Stimulated activated CD8-positive, alpha-beta memory T cell treated with anti-CD3 and anti-CD28 coated beads, Interleukin-15, amount 100 ng/mL, for 1 hour (primary cell): ENCODE data around the gene IFT27.

Experiments used
- DNase-seq: peaks from one replicate; pipeline ENCODE4 v3.0.0-alpha.2; 2020; ENCODE audit warnings: low read depth

The IFT27 gene

GRCh38 chr22:36775964-36776669 lies at the start of gene IFT27:
Gene IFT27, minus strand, starts transcription at chr22:36776119. Its CDS starts 412 bp downstream, at chr22:36775707.
- peak; percentile 94 for DNase-seq

GRCh38 chr22:36824655-36825054 lies 48.7 kb upstream of the IFT27 start:
- DNase-seq, result no peak

DNA sequence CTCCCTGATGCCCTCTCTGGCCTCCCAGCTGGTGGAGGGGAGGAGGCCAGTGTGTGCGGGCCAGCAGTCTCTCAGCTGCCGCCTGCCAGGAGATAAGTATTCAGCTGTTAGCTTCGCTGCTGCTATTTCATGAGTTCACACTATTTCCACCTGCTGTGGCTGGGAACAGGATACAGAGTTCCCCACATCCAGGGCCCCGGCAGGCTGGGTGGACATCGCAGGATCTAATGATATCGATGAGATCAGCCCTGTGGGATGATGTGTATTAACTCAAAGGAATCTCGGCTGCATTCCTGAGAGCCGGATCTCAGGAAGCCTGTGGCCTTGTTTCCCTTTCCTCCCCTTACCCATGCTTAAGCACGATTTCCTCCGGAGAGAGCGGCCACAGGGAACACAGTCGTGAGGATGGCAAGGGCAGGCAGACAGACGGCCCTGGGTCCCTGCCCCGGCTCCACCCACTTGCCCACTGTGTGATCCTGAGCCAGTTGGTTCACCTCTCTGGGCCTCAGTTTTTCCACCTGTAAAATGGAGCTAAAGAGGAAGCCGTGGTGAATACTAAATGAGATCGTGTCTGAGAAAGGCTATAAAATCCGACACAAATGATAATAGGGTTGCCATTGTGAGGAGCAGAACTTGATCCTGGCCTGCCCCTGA lies 47.4 kb upstream of the IFT27 start:
- DNase-seq, result no peak

DNA sequence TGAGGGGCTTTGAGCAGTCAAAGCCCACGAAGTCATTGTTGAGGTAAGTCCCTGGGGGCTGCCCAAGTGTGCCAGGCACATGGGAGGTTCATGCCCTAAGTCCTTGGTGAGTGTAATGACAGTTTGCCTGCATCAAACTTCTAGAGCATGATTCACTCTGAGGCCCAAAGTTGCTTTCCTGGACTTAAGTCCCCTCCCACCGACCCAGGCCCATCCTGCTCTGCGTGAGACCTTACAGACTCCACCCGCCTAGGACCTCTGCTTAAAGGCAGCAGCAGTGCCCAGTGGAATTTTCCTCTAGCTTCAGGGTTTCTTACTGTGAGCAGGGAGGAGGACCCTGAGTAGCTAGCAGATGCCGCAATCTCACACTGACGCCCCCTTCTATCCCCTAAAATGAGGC lies 46.7 kb upstream of the IFT27 start:
- DNase-seq, result no peak

- DNase-seq, result no peak
These were observed 43.2 kb upstream of the IFT27 start for GRCh38 chr22:36819112-36819511.

GRCh38 chr22:36818010-36818642 lies 42.2 kb upstream of the IFT27 start:
- no peak for DNase-seq

DNA sequence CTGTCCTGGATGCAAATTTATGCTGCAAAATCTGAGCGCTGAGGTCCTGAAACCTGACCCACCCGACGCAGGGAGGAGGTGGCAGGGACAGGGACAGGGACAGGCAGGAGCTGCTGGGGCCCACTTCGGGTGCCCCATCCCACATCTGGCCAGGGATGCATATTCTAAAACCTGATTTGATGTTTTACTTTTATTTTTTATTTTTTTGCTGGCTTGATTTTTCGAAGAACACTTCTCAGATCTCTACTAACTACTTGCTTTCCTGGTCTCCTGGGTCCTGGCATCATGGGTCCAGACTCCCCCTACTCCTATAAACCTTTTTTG lies 41.6 kb upstream of the IFT27 start:
- DNase-seq, result no peak

GRCh38 chr22:36816636-36817524 lies 41.0 kb upstream of the IFT27 start, which contains the start of gene PVALB:
Gene PVALB, minus strand, starts transcription at chr22:36817035. Its CDS starts 30 bp downstream, at chr22:36817005.
- DNase-seq, result no peak

DNA sequence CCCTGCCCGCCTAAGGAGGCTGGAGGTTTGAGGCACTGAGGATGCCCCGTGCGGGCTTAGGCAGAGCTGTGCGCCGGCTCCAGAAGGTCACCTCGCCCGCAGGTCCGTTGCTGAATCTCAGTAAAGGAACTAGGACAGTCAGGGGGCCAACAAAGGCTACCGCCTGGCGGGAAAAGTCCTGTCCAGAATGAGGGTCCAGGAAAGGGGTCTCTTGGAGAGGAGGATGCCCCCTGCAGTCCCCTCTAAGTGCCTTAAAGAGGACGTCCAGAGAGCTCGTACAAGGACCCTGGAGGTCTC lies 40.4 kb upstream of the IFT27 start:
- DNase-seq, result no peak

GRCh38 chr22:36815558-36816338 lies 39.8 kb upstream of the IFT27 start:
- no peak for DNase-seq

DNA sequence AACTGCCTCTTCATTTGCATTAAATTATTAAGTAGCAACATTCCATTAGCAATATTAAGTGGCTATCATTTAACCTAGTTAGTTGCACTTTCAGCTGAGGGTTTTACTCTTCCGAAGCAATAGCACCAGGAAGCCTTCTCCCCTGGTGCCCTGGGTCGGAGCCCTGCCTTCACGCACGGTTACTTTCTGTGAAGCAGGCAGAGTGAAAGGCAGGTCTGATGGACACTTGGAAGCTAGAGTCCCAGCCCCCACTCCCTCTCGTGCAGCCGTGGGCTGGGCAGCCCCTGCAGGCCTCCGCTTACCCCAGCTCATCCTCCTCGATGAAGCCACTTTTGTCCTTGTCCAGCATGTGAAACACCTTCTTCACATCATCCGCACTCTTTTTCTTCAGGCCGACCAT lies 38.9 kb upstream of the IFT27 start:
- no peak for DNase-seq

DNA sequence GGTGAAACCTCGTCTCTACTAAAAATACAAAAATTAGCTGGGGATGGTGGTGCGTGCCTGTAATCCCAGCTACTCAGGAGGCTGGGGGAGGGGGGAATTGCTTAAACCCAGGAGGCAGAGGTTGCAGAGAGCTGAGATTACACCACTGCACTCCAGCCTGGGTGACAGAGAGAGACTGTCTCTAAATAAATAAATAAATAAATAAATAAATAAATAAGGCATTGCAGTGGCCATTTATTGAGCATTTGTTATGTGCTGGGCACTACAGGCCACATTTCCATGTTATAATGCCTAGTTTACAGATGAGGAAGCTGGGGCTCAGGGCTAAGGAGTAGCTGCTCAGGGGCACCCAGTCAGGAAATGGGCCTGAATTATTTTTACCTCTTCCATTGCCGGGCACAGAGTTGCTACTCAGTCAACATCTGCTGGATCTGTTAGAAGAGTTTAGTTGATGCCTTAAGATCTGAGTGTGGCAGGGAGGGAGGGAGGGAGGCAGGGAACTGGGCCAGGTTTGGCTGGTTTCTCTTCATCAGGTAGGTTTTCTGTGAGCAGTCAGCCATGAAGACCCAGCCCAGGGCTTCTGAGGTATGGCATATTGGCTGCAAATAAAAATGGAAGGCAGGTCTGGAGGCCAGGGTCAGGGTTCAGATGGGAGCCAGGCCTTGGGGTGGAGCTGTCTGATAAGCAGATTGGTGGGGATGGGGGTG lies 35.3 kb upstream of the IFT27 start:
- no peak for DNase-seq

DNA sequence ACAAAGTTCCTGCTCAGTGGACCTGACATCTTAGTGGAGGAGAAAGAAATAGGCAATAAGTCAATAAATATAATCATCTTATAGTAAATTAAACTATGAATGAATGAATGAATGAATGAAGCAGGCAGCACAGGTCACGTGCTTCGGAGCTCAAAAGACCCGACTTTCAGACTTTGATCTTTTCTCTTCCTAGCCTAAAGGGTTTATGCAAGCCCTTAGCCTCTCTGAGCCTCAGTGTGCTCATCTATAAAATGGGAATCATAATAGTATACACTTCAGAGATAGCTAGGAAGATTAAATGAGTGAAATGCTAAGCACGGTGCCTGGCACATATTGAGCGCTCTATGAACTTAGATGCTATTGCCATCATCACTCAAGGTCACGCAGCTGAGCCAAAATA lies 33.4 kb upstream of the IFT27 start:
- DNase-seq, result no peak

DNA sequence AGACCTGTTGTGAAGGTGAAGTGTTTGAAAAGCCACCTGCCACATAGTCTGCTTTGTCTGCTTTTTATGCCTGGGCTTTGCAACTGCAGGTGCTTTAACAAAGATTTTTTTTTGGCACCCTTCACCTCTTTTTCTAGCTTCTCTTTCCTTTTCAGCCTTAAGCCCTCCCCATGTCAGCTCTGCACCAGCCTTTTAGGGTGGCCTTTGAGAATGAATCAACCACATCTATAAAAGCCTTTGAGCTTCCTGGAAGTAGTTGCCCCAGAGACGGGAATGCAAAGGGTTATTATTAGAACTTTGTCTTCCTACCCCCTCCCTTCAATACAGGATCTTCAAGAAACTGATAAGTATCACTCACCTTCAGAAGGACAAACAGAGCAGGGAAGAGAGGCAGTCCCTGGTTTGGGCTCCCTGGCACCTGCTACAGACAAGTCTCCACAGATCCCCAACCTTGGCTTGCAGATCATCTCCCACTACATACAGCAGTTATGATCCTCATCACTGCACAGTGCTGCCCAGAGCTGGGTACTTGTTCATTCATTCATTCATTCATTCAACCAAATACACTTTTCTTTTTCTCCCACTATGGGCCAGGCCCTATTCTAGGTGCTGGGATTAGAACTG lies 32.9 kb upstream of the IFT27 start:
- no peak for DNase-seq

- DNase-seq, result no peak
These were observed 31.7 kb upstream of the IFT27 start for GRCh38 chr22:36807627-36808026.

- no peak for DNase-seq
These were observed 30.9 kb upstream of the IFT27 start for GRCh38 chr22:36806835-36807234.

- no peak for DNase-seq
These were observed 27.4 kb upstream of the IFT27 start for GRCh38 chr22:36803358-36803757.

DNA sequence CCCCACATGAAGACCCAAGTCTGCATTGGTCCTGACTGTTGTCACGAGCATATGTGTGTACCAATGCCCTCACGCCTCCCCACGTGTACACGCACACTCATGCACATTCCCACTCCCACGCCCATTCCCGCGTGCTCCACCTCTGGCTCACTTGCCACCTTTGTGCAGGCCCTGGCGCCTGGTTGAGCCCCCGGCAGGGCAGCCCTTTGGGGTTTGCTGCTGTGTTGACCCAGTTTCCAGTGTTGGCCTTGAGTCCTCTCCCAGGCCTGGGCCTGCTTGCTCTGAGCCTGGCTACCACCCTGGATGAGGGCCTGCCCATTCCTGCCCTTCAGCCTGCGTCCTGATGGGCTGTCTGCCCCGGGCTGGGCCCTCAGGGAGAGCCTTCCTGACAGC lies 22.8 kb upstream of the IFT27 start:
- no peak for DNase-seq

- no peak for DNase-seq
These were observed 22.2 kb upstream of the IFT27 start for GRCh38 chr22:36797911-36798673.

DNA sequence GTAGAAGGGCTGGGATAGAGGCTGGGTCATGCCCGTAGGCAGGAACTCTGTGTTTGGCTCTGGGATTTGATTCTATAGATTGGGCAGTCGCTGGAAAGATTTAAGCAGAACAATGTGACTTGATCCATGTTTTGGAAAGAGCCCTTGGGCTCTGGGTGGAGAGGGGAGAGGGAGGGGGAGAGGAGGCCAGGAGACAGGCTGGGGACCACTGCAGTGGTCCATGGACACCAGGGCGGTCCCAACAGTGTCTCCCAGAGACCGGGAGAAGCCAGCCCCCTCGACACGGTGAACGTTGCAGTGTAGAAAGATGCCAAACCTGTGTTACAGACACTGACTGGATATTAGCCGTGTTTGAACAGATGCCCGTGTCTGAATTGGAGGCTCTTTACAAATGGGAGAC lies 21.5 kb upstream of the IFT27 start:
- no peak for DNase-seq
